GM21576 (cell line): ENCODE measurements around the gene KCNK16.

ENCODE experiments used
- ATAC-seq: cut with Tn5 transposase; IDR thresholded peaks from one replicate; pipeline ENCODE4 v1.9.1; 2021; ENCODE audit warnings: mild to moderate bottlenecking, moderate library complexity; ENCODE audit not compliant: unreplicated experiment

KCNK16 gene

GRCh38 chr6:39281312-39281980, 41.1 kb downstream of the KCNK16 start:
- no peak for ATAC-seq

- no peak for ATAC-seq
Measured at GRCh38 chr6:39280247-39280731, 42.2 kb downstream of the KCNK16 start.

GRCh38 chr6:39279539-39279938, 43.0 kb downstream of the KCNK16 start:
- ATAC-seq, result no peak

- no peak for ATAC-seq
Measured at GRCh38 chr6:39276379-39276995, 46.0 kb downstream of the KCNK16 start.

- ATAC-seq, result no peak
Measured at GRCh38 chr6:39274903-39275302, 47.6 kb downstream of the KCNK16 start.

GRCh38 chr6:39274471-39274870, 48.0 kb downstream of the KCNK16 start:
- ATAC-seq, result no peak

- no peak for ATAC-seq
Measured at GRCh38 chr6:39273406-39273821, 49.1 kb downstream of the KCNK16 start.

- no peak for ATAC-seq
Measured at GRCh38 chr6:39269961-39270360, 52.5 kb downstream of the KCNK16 start.

- no peak for ATAC-seq
Measured at GRCh38 chr6:39268721-39269120, 53.8 kb downstream of the KCNK16 start.

GRCh38 chr6:39268171-39268570, 54.3 kb downstream of the KCNK16 start:
- ATAC-seq, result no peak

- ATAC-seq, result no peak
Measured at GRCh38 chr6:39266782-39267355, 55.6 kb downstream of the KCNK16 start.

- ATAC-seq, result no peak
Measured at GRCh38 chr6:39266375-39266774, 56.1 kb downstream of the KCNK16 start.
